GM18526 (cell line): Measurements from ENCODE around the gene NELFB.

Experiments used
- POLR2A ChIP-seq: IDR thresholded peaks from 3 replicates; pipeline ENCODE4 v1.6.1; 2011; ENCODE audit not compliant: insufficient read length; ENCODE audit errors: extremely low read depth

Gene NELFB

GRCh38 chr9:137278721-137279711 lies 23.9 kb downstream of the NELFB start:
- no peak for TF ChIP-seq POLR2A

- TF ChIP-seq POLR2A, result no peak
These were observed 24.8 kb downstream of the NELFB start for GRCh38 chr9:137279741-137280473.

GRCh38 chr9:137280474-137281344 lies 25.6 kb downstream of the NELFB start:
- TF ChIP-seq POLR2A, result no peak

- TF ChIP-seq POLR2A, result no peak
These were observed 26.4 kb downstream of the NELFB start for GRCh38 chr9:137281345-137282116.

- no peak for TF ChIP-seq POLR2A
These were observed 31.9 kb downstream of the NELFB start for GRCh38 chr9:137286975-137287383.

GRCh38 chr9:137293094-137293481 lies 38.0 kb downstream of the NELFB start:
- no peak for TF ChIP-seq POLR2A

- no peak for TF ChIP-seq POLR2A
These were observed 38.5 kb downstream of the NELFB start for GRCh38 chr9:137293482-137294090.

GRCh38 chr9:137294091-137294680 lies 39.1 kb downstream of the NELFB start:
- no peak for TF ChIP-seq POLR2A

- TF ChIP-seq POLR2A, result no peak
These were observed 39.6 kb downstream of the NELFB start for GRCh38 chr9:137294681-137295237.

GRCh38 chr9:137295238-137295811 lies 40.2 kb downstream of the NELFB start:
- no peak for TF ChIP-seq POLR2A

- TF ChIP-seq POLR2A, result no peak
These were observed 40.9 kb downstream of the NELFB start for GRCh38 chr9:137295849-137296669.

- TF ChIP-seq POLR2A, result no peak
These were observed 41.8 kb downstream of the NELFB start for GRCh38 chr9:137296670-137297664.
